H1 (cell line): ENCODE data around the gene PUDP. TPM values are rescaled to one million over a fixed set of nuclear protein-coding genes. Genes with fewer than 3 reads are reported as not detected.

Source experiments
- CTCF ChIA-PET: fragments of 300-600 bp; sonication (Branson Sonifier 250); formaldehyde crosslinking; loops from one replicate; lab custom pipeline; 2021; ENCODE audit not compliant: partially characterized antibody; lab: Charles Lee
- POLR2A ChIA-PET: fragments of 300-600 bp; sonication (Branson Sonifier 250); formaldehyde crosslinking; loops from one replicate; lab custom pipeline; 2021; ENCODE audit warnings: inconsistent platforms; ENCODE audit not compliant: partially characterized antibody; lab: Charles Lee
- DNase-seq, 2 experiments: peaks; one replicate each; pipeline versions ENCODE4 v3.0.0 to v3.0.0-alpha.2; 2010 to 2022; ENCODE audit warnings: low spot score in 2 of 2, low read depth in 1 of 2, mixed read lengths in 1 of 2
- FAIRE-seq: peaks from 2 replicates; lab custom pipeline; 2011; peaks lifted over from hg19 to GRCh38; lab: Jason Lieb, UNC
- H2AFZ ChIP-seq: 2 replicates; pipeline ENCODE4 v1.8.1; 2012; ENCODE audit warnings: low read length, inconsistent platforms
- H2AK5ac ChIP-seq: 2 replicates; pipeline ENCODE4 v1.6.1; 2013; ENCODE audit warnings: low read depth, low read length
- H2BK120ac ChIP-seq: replicated peaks from 2 replicates; pipeline ENCODE3; 2013; ENCODE audit warnings: low read depth, low read length, inconsistent platforms
- H2BK12ac ChIP-seq: 2 replicates; pipeline ENCODE4 v1.6.1; 2013; ENCODE audit warnings: low read depth, low read length
- H2BK15ac ChIP-seq: 2 replicates; pipeline ENCODE4 v1.6.1; 2013; ENCODE audit warnings: low read length
- H2BK20ac ChIP-seq: 2 replicates; pipeline ENCODE4 v1.6.1; 2013; ENCODE audit warnings: low read length
- H2BK5ac ChIP-seq: 2 replicates; pipeline ENCODE4 v1.6.1; 2013; ENCODE audit warnings: low read depth, low read length
- H3K14ac ChIP-seq: 2 replicates; pipeline ENCODE4 v1.6.1; 2013; ENCODE audit warnings: inconsistent platforms; ENCODE audit not compliant: insufficient read length
- H3K18ac ChIP-seq: 2 replicates; pipeline ENCODE4 v1.6.1; 2013; ENCODE audit warnings: low read length; ENCODE audit errors: extremely low read depth
- H3K23ac ChIP-seq: 2 replicates; pipeline ENCODE4 v1.6.1; 2013; ENCODE audit warnings: inconsistent platforms; ENCODE audit not compliant: insufficient read length
- H3K23me2 ChIP-seq: 2 replicates; pipeline ENCODE4 v1.6.1; 2013; ENCODE audit warnings: low read depth, low read length
- H3K27ac ChIP-seq: 2 replicates; pipeline ENCODE4 v1.6.1; 2011; ENCODE audit warnings: low read depth, low read length, inconsistent platforms
- H3K27me3 ChIP-seq, 4 experiments: replicated peaks in 1 of 4; 1 replicate in 1 of 4; 2 replicates in 3 of 4; pipeline versions ENCODE4 v1.6.1 to v1.8.1; 2011 to 2013; ENCODE audit warnings: low read length in 3 of 4, mild to moderate bottlenecking in 3 of 4, inconsistent platforms in 2 of 4, mixed read lengths in 2 of 4, moderate library complexity in 1 of 4; ENCODE audit not compliant: control insufficient read depth in 3 of 4, insufficient read depth in 3 of 4; ENCODE audit errors: extremely low read depth in 1 of 4
- H3K36me3 ChIP-seq, 4 experiments: 2 replicates each; pipeline versions ENCODE4 v1.6.1 to v1.8.1; 2011 to 2013; ENCODE audit warnings: mild to moderate bottlenecking in 4 of 4, low read length in 3 of 4, moderate library complexity in 2 of 4, control low read depth in 1 of 4, inconsistent platforms in 1 of 4; ENCODE audit not compliant: insufficient read depth in 4 of 4, control insufficient read depth in 2 of 4
- H3K4ac ChIP-seq: replicated peaks from 2 replicates; pipeline ENCODE3; 2013; ENCODE audit warnings: low read length, low read depth, mixed read lengths, inconsistent platforms; ENCODE audit not compliant: insufficient read length
- H3K4me1 ChIP-seq, 4 experiments: replicated peaks in 1 of 4; 1 replicate in 1 of 4; 2 replicates in 3 of 4; pipeline versions ENCODE4 v1.6.1 to v1.8.1; 2011 to 2013; ENCODE audit warnings: low read length in 3 of 4, inconsistent platforms in 2 of 4, mixed read lengths in 1 of 4; ENCODE audit not compliant: insufficient read depth in 4 of 4, control insufficient read depth in 3 of 4
- H3K4me2 ChIP-seq, 2 experiments: 2 replicates each; pipeline versions ENCODE4 v1.6.1 to v1.8.1; 2011 to 2013; ENCODE audit warnings: low read depth in 2 of 2, low read length in 2 of 2, control low read depth in 1 of 2, inconsistent platforms in 1 of 2, mild to moderate bottlenecking in 1 of 2; ENCODE audit not compliant: insufficient read depth in 1 of 2
- H3K4me3 ChIP-seq, 4 experiments: fragments of 200-600, 300-600 bp in 1 of 4; sonication (generic), shearing (Covaris generic), sonication (Bioruptor Twin) in 1 of 4; 2 replicates each; pipeline versions ENCODE4 v1.5.1 to v1.8.1; 2011 to 2016; ENCODE audit warnings: low read length in 4 of 4, low read depth in 3 of 4, control low read depth in 2 of 4, inconsistent platforms in 2 of 4, mild to moderate bottlenecking in 2 of 4, mixed read lengths in 1 of 4, moderate library complexity in 1 of 4; ENCODE audit not compliant: insufficient read depth in 2 of 4; ENCODE audit errors: extremely low read depth in 1 of 4
- H3K56ac ChIP-seq: replicated peaks from 2 replicates; pipeline ENCODE3; 2013; ENCODE audit warnings: low read depth, mild to moderate bottlenecking, mixed read lengths, low read length, inconsistent platforms; ENCODE audit not compliant: insufficient read length
- H3K79me1 ChIP-seq: 2 replicates; pipeline ENCODE4 v1.6.1; 2013; ENCODE audit warnings: low read depth, low read length, control low read depth
- H3K79me2 ChIP-seq, 2 experiments: 2 replicates each; pipeline versions ENCODE4 v1.6.1 to v1.8.1; 2012 to 2013; ENCODE audit warnings: low read length in 2 of 2, mild to moderate bottlenecking in 2 of 2, inconsistent platforms in 1 of 2; ENCODE audit not compliant: insufficient read depth in 2 of 2, control insufficient read depth in 1 of 2
- H3K9ac ChIP-seq, 4 experiments: replicated peaks in 1 of 4; 1 replicate in 1 of 4; 2 replicates in 3 of 4; pipeline versions ENCODE4 v1.6.1 to v1.8.1; 2011 to 2013; ENCODE audit warnings: low read depth in 3 of 4, low read length in 3 of 4, control low read depth in 2 of 4, mild to moderate bottlenecking in 2 of 4, moderate library complexity in 2 of 4, inconsistent platforms in 1 of 4; ENCODE audit errors: extremely low read depth in 1 of 4
- H3K9me3 ChIP-seq, 2 experiments: 2 replicates each; pipeline versions ENCODE4 v1.6.1 to v1.8.1; 2012 to 2013; ENCODE audit warnings: mild to moderate bottlenecking in 2 of 2, moderate library complexity in 2 of 2, control low read depth in 1 of 2, inconsistent platforms in 1 of 2, low read depth in 1 of 2, low read length in 1 of 2, mixed read lengths in 1 of 2; ENCODE audit not compliant: insufficient read depth in 2 of 2
- H4K20me1 ChIP-seq, 2 experiments: replicated peaks in 1 of 2; 2 replicates each; pipeline versions ENCODE3 to v1.8.1; 2011 to 2013; ENCODE audit warnings: inconsistent platforms in 2 of 2, low read length in 2 of 2, mild to moderate bottlenecking in 1 of 2; ENCODE audit not compliant: insufficient read depth in 2 of 2, control insufficient read depth in 1 of 2
- H4K5ac ChIP-seq: 2 replicates; pipeline ENCODE4 v1.6.1; 2013; ENCODE audit warnings: low read length, low read depth, mixed read lengths, inconsistent platforms; ENCODE audit not compliant: insufficient read length
- H4K8ac ChIP-seq: 2 replicates; pipeline ENCODE4 v1.8.0; 2013; ENCODE audit warnings: mild to moderate bottlenecking, moderate library complexity, low read length, inconsistent platforms; ENCODE audit not compliant: insufficient read depth; ENCODE audit errors: extremely low read depth
- H4K91ac ChIP-seq: replicated peaks from 2 replicates; pipeline ENCODE3; 2013; ENCODE audit warnings: low read length, mixed read lengths, inconsistent platforms; ENCODE audit not compliant: insufficient read length
- CTBP2 ChIP-seq: IDR thresholded peaks from 2 replicates; pipeline ENCODE4 v1.7.0; 2011; ENCODE audit warnings: borderline replicate concordance, mild to moderate bottlenecking, moderate library complexity, mixed read lengths, low read length; ENCODE audit not compliant: insufficient read depth, insufficient read length
- EP300 ChIP-seq, 2 experiments: IDR thresholded peaks; 1 replicate in 1 of 2; 2 replicates in 1 of 2; pipeline ENCODE4 v1.6.1; 2011 to 2012; ENCODE audit warnings: low read depth in 2 of 2, low read length in 2 of 2, mild to moderate bottlenecking in 2 of 2, borderline replicate concordance in 1 of 2, inconsistent platforms in 1 of 2, moderate library complexity in 1 of 2
- EZH2 ChIP-seq: fragments of 200-600 bp; sonication (generic); IDR thresholded peaks from 2 replicates; pipeline ENCODE4 v1.7.1; 2012; ENCODE audit warnings: low read depth, mild to moderate bottlenecking, moderate library complexity, low read length, inconsistent platforms; ENCODE audit not compliant: severe bottlenecking
- RFX5 ChIP-seq: IDR thresholded peaks from 2 replicates; pipeline ENCODE4 v1.6.1; 2011; ENCODE audit warnings: low read depth, low read length, improper control_type of control experiment, borderline replicate concordance
- SAP30 ChIP-seq: fragments of 300-600 bp; sonication (generic); IDR thresholded peaks from 2 replicates; pipeline ENCODE4 v1.7.1; 2012; ENCODE audit warnings: low read length, moderate library complexity, mild to moderate bottlenecking, inconsistent platforms; ENCODE audit not compliant: insufficient read depth, insufficient replicate concordance
- TAF7 ChIP-seq: optimal IDR thresholded peaks from 2 replicates; pipeline ENCODE3; 2011; ENCODE audit warnings: low read depth, mild to moderate bottlenecking, inconsistent platforms, low read length, moderate library complexity, borderline replicate concordance
- WGBS, 2 experiments: shearing (Covaris generic) in 1 of 2; methylation state at CpG; one replicate each; pipeline versions ENCODE4 v1.1.6 to v1.1.7; 2013 to 2015; ENCODE audit warnings: low lambda C conversion rate in 2 of 2, mixed read lengths in 2 of 2, inconsistent platforms in 1 of 2, low coverage in 1 of 2, missing lambda C conversion rate in 1 of 2; ENCODE audit not compliant: insufficient replicate concordance in 2 of 2, insufficient coverage in 1 of 2, insufficient read length in 1 of 2; ENCODE audit errors: extremely low coverage in 1 of 2, missing lambda C conversion rate in 1 of 2; 5-methylcytosine and 5-hydroxymethylcytosine counted together
- polyA plus RNA-seq, 7 experiments: library from polyadenylated mRNA; depleted of rRNA in 3 of 7; stranded (reverse) in 5 of 7; unstranded in 2 of 7; fragments of >200 nt in 5 of 7; fragments of 200-250 nt in 2 of 7; gene quantifications; 1 replicate in 5 of 7; 2 replicates in 1 of 7; 4 replicates in 1 of 7; pipeline versions ENCODE4 v1.2.1 to v1.2.3, GENCODE V29; 2011 to 2013; ENCODE audit warnings: missing spikeins in 2 of 7, mixed read lengths in 2 of 7
- total RNA-seq: library from RNA; stranded (reverse); fragmentation: NEBNext Ultra II Directional; extraction: Animal tissue kit (Norgen Biotek cat#: 25700); gene quantifications from 2 replicates; pipeline ENCODE4 v1.2.1, GENCODE V29; 2021

PUDP gene
- total and polyA plus RNA-seq, 2 of the 8 experiments (the other 6 are each of a cell fraction or from before 2014, with no cell fraction given) = 27.2 to 30.2 TPM

DNA sequence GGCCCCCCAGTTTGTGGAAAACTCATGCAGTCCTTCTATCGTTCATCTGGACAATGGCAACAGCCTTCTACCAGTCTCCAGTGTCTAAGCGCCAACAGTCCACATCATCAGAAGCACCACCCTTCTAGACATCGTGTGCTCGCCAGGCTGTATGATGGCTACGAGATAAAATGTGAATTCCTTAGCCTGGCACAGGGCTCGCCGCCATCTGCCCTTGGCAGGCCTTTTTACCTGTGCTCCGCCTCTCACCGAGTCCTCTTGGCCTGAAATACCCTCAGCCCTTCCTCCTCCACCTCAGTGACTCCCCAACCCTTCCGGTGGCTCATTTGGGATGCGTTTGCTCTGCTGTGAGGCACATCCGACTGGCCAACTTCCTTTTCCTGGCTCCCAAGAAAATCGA lies 16.3 kb downstream of the PUDP start:
- CTCF ChIA-PET = interaction anchor here (0.9 to 1.2 kb wide), 3 partner anchors 10 to 19 kb away, joined by 3 to 4 read pairs (median 3); no protein-coding TSS in a partner anchor
- Histone ChIP-seq H3K23me2 (no peaks in the 10 kb centered on the region), H3K4me1 (peaks cover 0 to 3% (median 0%) of the 10 kb centered on the region in 4 experiments; a peak in 1 of 7 replicates), H3K27ac (no peak overlapping the region), H2BK5ac (no peak overlapping the region), H3K79me1 (no peaks in the 10 kb centered on the region), H3K14ac (no peak overlapping the region), H3K18ac (no peak overlapping the region), H3K9me3 (no peaks in the 10 kb centered on the region), H4K20me1 (no peaks in the 10 kb centered on the region), H4K8ac (no peak overlapping the region), H3K27me3 (no peaks in the 10 kb centered on the region), H2AK5ac (0 out of 2 replicates have a peak overlapping the region, but pooled peaks have one; percentile 24), H2BK120ac (no peak overlapping the region), H4K91ac (no peak overlapping the region), H2AFZ (no peak overlapping the region), H3K4me2 (no peak overlapping the region), H3K9ac (no peak overlapping the region), H3K79me2 (no peaks in the 10 kb centered on the region; a peak in 1 of 4 replicates), H2BK20ac (no peak overlapping the region), H2BK12ac (no peak overlapping the region), H3K4ac (no peak overlapping the region), H2BK15ac (no peak overlapping the region), H3K36me3 (no peaks in the 10 kb centered on the region), H4K5ac (no peak overlapping the region), H3K23ac (no peak overlapping the region), H3K56ac (no peak overlapping the region)
- FAIRE-seq (no peak), DNase-seq (no peak)
- POLR2A ChIA-PET = no interaction called here
- WGBS, 2 experiments = 81% methylated on average over 10 of the region's 13 CpGs; no CpG with 5 or more reads in 1 of the 2 experiments
- TF ChIP-seq RFX5 = no peak
- no peak for TF ChIP-seq CTBP2
- TF ChIP-seq EP300 (IDR thresholded peaks at IDR 0.05; ENCODE audit: borderline replicate concordance in 1 of 2, low read depth in 2 of 2, low read length in 2 of 2) = no peak
- TF ChIP-seq EZH2 = no peak
- no peak for TF ChIP-seq SAP30
- no peak for TF ChIP-seq TAF7
- TF ChIP-seq, all 59 proteins: peak for 0
- no peak overlapping the region for H3K4me3 ChIP-seq
